Raji (cell line): ENCODE measurements around the gene R3HDM1.

Experiments used
- POLR2A ChIP-seq: IDR thresholded peaks from 2 replicates; pipeline ENCODE4 v1.6.1; 2011; ENCODE audit warnings: low read depth, low read length, control low read depth; ENCODE audit not compliant: insufficient read depth

R3HDM1 gene

GRCh38 chr2:135531231-135532197 is at the start of gene R3HDM1:
Gene R3HDM1 (plus strand): TSS chr2:135531484. CDS start chr2:135604846, 73,362 bp downstream.
- peak; percentile 23; the same call in 1 of the 2 replicates for TF ChIP-seq POLR2A

GRCh38 chr2:135485441-135485840 is 45.8 kb upstream of the R3HDM1 start:
- no peak for TF ChIP-seq POLR2A

GRCh38 chr2:135490376-135490775 is 40.9 kb upstream of the R3HDM1 start:
- TF ChIP-seq POLR2A, result no peak

GRCh38 chr2:135494503-135494902 is 36.8 kb upstream of the R3HDM1 start:
- TF ChIP-seq POLR2A, result no peak

- no peak for TF ChIP-seq POLR2A
Observed at GRCh38 chr2:135494917-135495316, 36.4 kb upstream of the R3HDM1 start.

- no peak for TF ChIP-seq POLR2A
Observed at GRCh38 chr2:135504811-135505210, 26.5 kb upstream of the R3HDM1 start.

- no peak for TF ChIP-seq POLR2A
Observed at GRCh38 chr2:135510577-135510976, 20.7 kb upstream of the R3HDM1 start.

GRCh38 chr2:135512099-135512498 is 19.2 kb upstream of the R3HDM1 start:
- no peak for TF ChIP-seq POLR2A

- TF ChIP-seq POLR2A, result no peak
Observed at GRCh38 chr2:135525786-135526185, 5.5 kb upstream of the R3HDM1 start.

- TF ChIP-seq POLR2A, result no peak
Observed at GRCh38 chr2:135528006-135528405, 3.3 kb upstream of the R3HDM1 start.

GRCh38 chr2:135530313-135531230 is 712 bp upstream of the R3HDM1 start, which contains the start of gene ZRANB3:
Gene ZRANB3 (minus strand): TSS chr2:135531218.
- TF ChIP-seq POLR2A, result peak; percentile 42

GRCh38 chr2:135532581-135532980 is 1.3 kb downstream of the R3HDM1 start:
- TF ChIP-seq POLR2A, result no peak

GRCh38 chr2:135546436-135546835 is 15.2 kb downstream of the R3HDM1 start:
- no peak for TF ChIP-seq POLR2A

GRCh38 chr2:135547311-135547710 is 16.0 kb downstream of the R3HDM1 start:
- TF ChIP-seq POLR2A, result no peak

GRCh38 chr2:135551356-135551755 is 20.1 kb downstream of the R3HDM1 start:
- TF ChIP-seq POLR2A, result no peak
